GM18951 (cell line): ENCODE data around the gene RBM10.

Experiments
- POLR2A ChIP-seq: IDR thresholded peaks from 4 replicates; pipeline ENCODE4 v1.6.1; 2011; ENCODE audit warnings: mild to moderate bottlenecking; ENCODE audit not compliant: insufficient read length, insufficient read depth; ENCODE audit errors: extremely low read depth
- in situ Hi-C: fragments of 300-500 bp; cut with MboI; formaldehyde crosslinking; loops from one replicate; pipeline ENCODE4 v1.12.0; 2022; ENCODE audit warnings: low sequenced_read_pairs, mixed read lengths, inconsistent platforms; ENCODE audit not compliant: unreplicated experiment

The RBM10 gene

GRCh38 chrX:47198687-47199080 is 53.7 kb downstream of the RBM10 start:
- in situ Hi-C loops, result loop anchor here (25.0 kb wide), 1 partner anchor 314 kb away; no protein-coding TSS in a partner anchor
- no peak for TF ChIP-seq POLR2A

GRCh38 chrX:47199286-47199685 is 54.3 kb downstream of the RBM10 start:
- in situ Hi-C loops, result loop anchor here (25.0 kb wide), 1 partner anchor 313 kb away; no protein-coding TSS in a partner anchor

DNA sequence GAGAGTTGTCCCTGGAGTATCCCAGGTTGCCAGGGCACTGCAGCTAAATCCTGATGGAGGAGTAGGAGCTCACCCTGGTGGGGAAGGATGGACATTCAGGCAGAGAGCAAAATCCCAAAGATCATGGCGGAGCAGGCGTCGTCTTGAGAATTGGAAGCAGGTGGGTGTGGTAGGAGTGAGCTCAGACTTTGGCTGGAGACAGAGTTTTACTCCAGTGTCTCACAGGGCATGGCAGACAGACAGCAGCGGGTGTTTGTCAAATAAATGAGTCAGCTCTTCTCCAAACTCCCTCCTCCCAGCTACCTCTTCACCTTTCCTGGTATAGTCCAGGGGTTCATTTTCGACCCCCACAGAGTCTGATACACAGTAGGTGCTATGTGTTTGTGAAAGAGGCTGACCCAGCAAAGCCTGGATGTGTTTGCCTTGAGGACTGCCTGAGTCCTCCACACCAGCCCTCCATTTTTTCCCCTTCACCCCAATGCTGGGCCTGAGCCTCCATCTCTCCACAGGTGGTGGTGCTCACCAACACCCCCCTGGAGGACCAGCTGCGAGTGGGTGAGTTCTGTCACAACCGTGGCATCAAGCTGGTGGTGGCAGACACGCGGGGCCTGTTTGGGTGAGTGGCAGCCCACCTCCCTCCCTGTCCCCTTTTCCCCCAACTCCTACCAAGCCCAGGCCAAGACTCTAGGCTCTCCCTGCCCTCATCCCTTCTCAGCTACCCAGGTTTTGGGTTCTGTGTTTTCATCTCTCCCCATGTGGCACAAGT is 55.5 kb downstream of the RBM10 start:
- in situ Hi-C loops, result no loop called here
- TF ChIP-seq POLR2A, result no peak

More at GRCh38 chrX:47199286-47199685, 54.3 kb downstream of the RBM10 start:
- no peak for TF ChIP-seq POLR2A

- no peak for TF ChIP-seq POLR2A
- in situ Hi-C loops, result no loop called here
Observed at GRCh38 chrX:47201345-47201944, 56.4 kb downstream of the RBM10 start.

DNA sequence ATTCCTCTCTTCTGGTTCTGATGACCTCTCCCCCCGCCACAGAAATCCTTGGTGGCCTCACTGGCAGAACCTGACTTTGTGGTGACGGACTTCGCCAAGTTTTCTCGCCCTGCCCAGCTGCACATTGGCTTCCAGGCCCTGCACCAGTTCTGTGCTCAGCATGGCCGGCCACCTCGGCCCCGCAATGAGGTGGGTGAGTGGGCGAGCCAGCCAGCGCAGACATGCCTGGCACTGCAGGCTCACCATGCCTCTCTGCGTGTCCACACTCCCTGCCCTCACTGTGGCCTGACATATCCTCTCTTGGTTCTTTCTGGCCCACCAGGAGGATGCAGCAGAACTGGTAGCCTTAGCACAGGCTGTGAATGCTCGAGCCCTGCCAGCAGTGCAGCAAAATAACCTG is 57.3 kb downstream of the RBM10 start:
- TF ChIP-seq POLR2A, result no peak
- in situ Hi-C loops, result no loop called here

DNA sequence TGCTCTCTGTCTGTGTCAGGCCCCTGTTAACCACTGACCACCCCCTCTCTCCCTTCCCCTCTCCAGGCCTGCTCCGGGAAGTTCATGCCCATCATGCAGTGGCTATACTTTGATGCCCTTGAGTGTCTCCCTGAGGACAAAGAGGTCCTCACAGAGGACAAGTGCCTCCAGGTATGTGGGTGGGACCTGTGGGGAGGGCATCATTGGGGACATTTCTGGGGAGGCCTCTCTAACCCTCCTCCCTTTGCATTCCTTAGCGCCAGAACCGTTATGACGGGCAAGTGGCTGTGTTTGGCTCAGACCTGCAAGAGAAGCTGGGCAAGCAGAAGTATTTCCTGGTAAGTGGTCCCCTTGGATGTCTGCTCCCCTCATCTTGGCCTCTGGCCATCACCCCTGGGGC is 57.9 kb downstream of the RBM10 start:
- no peak for TF ChIP-seq POLR2A
- in situ Hi-C loops, result no loop called here

DNA sequence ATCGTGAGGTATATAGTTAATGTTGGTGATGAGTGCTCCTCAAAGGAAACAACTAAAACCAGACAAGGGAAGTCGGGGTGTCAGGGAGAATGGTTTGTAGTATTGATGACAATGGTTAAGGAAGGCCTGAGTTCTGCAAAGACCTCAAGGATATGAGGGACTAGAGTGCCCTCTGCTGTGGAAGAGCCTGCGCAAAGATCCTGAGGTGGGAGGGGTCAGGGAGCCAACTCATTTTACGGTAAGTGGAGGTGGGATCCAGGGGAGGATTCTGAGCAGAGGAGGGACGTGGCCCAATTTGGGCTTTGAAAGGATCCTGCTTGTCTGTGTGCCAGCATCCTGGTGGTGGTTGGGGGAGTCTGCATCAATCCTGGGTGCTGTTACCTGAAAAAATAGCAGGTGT is 59.9 kb downstream of the RBM10 start:
- in situ Hi-C loops, result no loop called here
- no peak for TF ChIP-seq POLR2A

GRCh38 chrX:47206316-47206715 is 61.3 kb downstream of the RBM10 start:
- in situ Hi-C loops, result no loop called here
- TF ChIP-seq POLR2A, result no peak

DNA sequence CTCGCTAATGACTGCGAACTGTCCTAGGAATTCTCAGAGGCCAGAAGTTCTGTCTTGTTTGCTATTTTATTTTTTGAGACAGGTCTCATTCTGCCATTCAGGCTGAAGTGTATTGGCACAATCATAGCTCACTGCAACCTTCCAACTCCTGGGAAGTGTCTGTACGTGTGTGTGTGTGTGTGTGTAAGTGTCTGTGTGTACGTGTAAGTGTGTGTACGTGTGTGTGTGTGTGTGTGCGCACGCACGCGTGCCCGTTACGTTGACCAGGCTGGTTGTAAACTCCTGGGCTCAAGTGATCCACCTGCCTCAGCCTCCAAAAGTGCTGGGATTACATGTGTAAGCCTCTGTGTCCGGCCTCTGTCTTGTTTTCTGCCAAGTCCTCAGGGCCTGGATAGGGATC is 63.1 kb downstream of the RBM10 start:
- TF ChIP-seq POLR2A, result no peak
- in situ Hi-C loops, result no loop called here

- TF ChIP-seq POLR2A, result no peak
- in situ Hi-C loops, result no loop called here
Observed at GRCh38 chrX:47209508-47210238, 64.7 kb downstream of the RBM10 start.

- in situ Hi-C loops, result no loop called here
- no peak for TF ChIP-seq POLR2A
Observed at GRCh38 chrX:47210661-47211425, 65.8 kb downstream of the RBM10 start.

DNA sequence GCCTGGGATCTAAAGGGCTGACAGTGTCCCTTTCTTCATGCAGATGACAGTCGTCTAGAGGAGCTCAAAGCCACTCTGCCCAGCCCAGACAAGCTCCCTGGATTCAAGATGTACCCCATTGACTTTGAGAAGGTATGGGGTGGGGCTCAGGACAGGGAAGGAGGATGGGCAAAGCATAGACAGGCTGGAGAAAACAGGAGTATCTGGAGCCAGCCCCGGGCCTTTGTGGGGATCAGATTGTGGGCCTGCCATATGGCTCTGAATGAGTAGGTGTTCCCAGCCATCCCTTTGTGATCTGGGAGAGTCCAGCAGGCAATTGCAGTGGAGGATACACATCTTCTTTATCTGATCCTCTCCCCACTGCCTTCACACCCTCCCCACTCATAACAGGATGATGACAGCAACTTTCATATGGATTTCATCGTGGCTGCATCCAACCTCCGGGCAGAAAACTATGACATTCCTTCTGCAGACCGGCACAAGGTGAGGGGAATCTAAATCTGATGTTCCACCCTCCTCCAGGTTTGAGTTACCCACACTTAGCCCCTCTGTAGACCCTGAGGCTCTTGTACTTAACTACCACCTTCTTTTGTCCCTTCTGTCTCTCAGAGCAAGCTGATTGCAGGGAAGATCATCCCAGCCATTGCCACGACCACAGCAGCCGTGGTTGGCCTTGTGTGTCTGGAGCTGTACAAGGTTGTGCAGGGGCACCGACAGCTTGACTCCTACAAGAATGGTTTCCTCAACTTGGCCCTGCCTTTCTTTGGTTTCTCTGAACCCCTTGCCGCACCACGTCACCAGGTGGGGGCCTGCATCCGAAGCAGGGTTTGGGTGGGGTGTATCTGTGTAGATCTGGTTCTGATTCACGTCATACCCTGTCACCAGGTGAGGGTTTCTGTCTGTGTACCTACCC is 67.6 kb downstream of the RBM10 start:
- in situ Hi-C loops, result no loop called here
- TF ChIP-seq POLR2A, result no peak

GRCh38 chrX:47214435-47215077 is 69.5 kb downstream of the RBM10 start:
- TF ChIP-seq POLR2A, result no peak
- in situ Hi-C loops, result no loop called here
